ENCODE measurements around the gene ZNF521.

DNA sequence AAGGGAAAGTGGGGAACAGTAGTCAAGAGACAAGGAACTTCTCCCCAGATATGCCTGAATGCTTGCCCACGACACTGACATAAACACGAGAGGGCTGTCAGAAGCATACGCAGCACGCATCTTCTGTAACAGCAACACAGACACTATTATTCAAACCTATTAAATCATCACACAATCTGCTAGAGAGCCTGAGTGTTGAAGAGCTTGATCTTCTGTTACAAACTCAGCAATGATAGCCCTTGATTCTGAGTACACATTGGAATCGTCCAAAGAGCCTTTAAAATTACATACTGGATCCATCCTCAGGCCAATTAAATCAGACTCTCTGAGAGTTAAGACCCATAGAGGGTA is 111.6 kb downstream of the ZNF521 start:
- TF ChIP-seq, protein P1, sequence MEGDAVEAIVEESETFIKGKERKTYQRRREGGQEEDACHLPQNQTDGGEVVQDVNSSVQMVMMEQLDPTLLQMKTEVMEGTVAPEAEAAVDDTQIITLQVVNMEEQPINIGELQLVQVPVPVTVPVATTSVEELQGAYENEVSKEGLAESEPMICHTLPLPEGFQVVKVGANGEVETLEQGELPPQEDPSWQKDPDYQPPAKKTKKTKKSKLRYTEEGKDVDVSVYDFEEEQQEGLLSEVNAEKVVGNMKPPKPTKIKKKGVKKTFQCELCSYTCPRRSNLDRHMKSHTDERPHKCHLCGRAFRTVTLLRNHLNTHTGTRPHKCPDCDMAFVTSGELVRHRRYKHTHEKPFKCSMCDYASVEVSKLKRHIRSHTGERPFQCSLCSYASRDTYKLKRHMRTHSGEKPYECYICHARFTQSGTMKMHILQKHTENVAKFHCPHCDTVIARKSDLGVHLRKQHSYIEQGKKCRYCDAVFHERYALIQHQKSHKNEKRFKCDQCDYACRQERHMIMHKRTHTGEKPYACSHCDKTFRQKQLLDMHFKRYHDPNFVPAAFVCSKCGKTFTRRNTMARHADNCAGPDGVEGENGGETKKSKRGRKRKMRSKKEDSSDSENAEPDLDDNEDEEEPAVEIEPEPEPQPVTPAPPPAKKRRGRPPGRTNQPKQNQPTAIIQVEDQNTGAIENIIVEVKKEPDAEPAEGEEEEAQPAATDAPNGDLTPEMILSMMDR (IDR thresholded peaks at IDR 0.05) = no peak
- no peak for TF ChIP-seq POLR2AphosphoS5 (IDR thresholded peaks at IDR 0.05)

Data from upper lobe of left lung (tissue), 4 donors.